HG03442 (cell line): Measurements from ENCODE around the gene PVALB.

Source experiments
- ATAC-seq: cut with Tn5 transposase; IDR thresholded peaks from one replicate; pipeline ENCODE4 v1.9.1; 2021; ENCODE audit warnings: mild to moderate bottlenecking, moderate library complexity; ENCODE audit not compliant: unreplicated experiment

PVALB gene

GRCh38 chr22:36775964-36776669, 40.7 kb downstream of the PVALB start, which contains the start of gene IFT27:
IFT27 (minus strand) TSS chr22:36776119; CDS start chr22:36775707, 412 bp downstream.
- ATAC-seq = peak; percentile 87

- no peak for ATAC-seq
Measured at GRCh38 chr22:36775586-36775963, 41.3 kb downstream of the PVALB start.

DNA sequence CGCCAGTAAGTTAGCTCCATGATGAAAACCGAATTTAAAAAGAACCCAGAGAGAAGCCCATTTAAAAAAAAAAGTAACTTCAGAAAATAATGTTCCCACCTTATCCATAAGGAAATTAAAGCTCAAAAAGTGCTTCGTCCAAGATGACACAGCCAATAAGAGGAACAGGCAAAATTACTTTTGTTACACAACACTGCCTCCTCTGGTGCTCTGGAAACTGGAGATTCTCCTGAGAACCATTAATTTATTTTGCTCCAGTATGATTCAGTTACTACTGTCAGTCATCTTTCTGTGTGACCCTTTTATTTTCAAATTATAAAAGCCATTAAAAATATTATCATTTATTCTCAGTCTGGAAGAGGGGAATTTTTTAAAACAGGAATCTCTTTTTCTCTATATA, 42.9 kb downstream of the PVALB start:
- no peak for ATAC-seq

GRCh38 chr22:36772451-36772850, 44.4 kb downstream of the PVALB start:
- ATAC-seq = no peak

DNA sequence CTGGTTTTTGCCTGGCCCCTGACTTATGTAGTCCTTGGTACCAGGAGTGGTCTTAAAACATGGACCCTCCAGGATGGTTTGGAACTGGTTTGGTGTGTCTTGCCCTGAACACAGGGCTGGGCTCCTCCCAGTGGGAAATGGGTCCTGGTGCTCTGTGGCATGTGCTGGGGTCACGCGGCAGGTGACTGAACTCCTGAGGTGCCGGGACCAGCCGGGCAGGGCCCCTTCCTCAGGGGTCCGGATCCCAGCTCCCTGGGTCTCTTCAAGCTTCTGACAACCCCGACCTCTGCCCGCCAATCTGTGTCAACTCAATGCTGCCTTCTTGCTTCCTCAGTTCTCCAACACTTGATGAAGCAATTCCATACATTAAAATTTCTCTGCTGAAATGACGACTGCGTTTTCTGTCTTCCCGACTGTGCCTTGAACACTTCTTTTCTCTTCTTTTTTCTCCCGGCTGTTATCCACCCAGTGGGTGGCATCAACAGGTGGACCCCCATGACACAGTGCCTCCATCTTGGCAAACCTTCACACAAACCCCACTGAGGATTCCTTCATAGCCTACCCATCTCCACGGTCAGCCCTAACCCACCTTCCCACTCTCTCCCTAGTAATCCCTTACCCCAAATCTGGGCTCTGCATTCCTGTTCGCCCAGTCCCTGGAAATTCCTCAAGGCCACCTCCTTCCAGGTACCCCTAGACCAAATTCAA, 45.3 kb downstream of the PVALB start:
- no peak for ATAC-seq

- ATAC-seq = no peak
Measured at GRCh38 chr22:36770513-36771231, 46.2 kb downstream of the PVALB start.

DNA sequence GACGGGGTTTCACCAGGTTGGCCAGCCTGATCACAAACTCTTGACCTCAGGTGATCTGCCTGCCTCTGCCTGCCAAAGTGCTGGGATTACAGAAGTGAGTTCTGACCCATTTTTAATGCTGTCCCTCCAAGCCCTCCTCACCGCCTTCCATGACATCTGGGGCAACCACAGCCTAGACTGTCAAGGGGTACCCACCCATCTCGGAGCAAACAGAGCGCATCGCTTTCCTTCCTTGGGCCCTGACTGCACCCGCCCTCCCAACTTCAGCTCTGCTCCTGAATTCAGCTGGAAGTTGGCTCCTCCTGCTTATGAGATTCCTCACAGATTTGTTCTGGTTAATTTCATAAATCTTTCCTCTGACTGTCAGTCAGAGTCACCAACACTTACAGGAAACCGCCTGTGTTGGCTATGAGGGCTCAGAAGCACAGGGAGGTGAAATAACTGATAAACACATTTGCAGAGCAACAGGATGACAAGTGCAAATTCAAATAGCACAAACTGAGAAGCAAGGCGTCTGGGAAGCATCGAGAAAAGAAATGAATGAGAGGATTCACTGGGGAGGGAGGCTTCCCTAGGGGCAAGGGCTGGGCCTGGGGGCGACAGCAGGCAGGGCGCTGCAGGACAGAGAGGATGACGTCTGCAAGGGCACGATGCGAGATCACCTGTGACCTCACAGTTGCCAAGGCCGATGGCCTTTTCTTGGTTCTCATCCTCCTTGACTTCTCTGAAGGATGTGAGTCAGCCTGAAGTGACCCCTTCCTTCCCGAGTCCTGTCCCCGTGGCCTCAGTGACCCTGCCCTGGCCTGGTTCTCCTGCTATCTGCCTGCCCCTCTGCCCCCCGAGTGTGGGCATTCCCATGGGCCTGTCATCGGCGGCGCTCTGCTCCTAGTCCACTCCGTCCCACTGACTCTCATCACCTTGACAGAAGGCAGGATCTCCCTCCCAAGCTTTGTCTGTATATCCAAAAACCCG, 47.0 kb downstream of the PVALB start:
- ATAC-seq = no peak

GRCh38 chr22:36768616-36769015, 48.2 kb downstream of the PVALB start:
- ATAC-seq = no peak

GRCh38 chr22:36768141-36768540, 48.7 kb downstream of the PVALB start:
- no peak for ATAC-seq

DNA sequence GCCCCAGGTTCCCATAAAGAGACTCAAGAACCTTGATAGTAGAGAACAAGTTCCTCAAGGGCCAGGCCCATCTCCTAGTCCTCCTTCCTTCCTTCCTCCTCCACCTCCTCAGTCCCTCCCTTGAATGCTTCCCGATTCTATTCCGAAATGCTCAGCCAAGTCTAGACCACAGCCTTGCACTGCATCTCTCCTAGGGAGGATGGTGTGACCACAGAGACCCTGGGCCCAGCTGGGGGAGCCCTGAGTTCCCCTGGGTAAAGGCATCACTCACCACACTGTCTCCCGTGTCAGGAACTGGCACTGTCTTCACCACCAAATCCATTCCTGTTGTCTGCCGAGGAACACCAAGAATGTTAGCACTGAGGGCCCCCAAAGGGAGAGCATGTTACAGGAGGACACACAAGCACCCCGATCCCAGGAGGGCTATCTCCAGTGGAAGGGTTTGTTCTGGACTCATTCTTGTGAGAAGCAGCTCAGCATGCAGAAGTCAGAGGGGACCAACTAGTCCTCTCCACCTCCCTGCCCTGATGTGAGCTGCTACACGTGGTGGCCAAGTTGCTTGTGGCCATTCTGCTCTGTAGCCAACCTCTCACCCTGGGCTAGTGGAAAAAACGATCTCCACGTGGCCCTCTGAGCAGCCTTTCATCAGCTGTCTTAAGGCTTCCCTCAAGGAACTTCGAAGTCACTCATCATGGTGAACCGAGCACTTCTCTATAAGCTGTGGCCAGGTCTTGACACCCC, 49.6 kb downstream of the PVALB start:
- no peak for ATAC-seq

DNA sequence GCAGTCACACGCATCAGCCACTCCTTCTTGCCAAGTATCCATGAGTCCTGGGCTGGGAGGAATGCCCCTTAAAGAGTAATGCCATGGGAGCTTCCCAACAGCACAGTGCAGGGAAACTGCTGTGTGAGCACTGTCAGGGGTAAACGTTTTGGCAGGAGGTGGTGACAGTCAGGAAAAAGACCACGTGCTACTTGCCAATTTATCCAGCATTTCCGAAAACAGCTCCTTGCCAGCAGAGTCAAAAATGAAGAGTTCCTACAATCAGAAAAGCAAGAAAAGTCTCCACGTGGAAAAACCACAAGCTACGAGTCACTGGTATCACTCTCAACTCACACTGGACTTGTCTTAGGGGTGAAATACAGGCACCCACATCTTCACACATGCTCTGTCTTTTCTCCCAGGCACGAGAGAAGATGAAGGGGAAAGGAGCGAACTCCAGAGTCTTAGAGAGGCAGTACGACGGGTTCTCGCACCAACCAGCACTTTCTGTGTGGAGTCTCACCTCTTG, 50.8 kb downstream of the PVALB start:
- ATAC-seq = no peak

DNA sequence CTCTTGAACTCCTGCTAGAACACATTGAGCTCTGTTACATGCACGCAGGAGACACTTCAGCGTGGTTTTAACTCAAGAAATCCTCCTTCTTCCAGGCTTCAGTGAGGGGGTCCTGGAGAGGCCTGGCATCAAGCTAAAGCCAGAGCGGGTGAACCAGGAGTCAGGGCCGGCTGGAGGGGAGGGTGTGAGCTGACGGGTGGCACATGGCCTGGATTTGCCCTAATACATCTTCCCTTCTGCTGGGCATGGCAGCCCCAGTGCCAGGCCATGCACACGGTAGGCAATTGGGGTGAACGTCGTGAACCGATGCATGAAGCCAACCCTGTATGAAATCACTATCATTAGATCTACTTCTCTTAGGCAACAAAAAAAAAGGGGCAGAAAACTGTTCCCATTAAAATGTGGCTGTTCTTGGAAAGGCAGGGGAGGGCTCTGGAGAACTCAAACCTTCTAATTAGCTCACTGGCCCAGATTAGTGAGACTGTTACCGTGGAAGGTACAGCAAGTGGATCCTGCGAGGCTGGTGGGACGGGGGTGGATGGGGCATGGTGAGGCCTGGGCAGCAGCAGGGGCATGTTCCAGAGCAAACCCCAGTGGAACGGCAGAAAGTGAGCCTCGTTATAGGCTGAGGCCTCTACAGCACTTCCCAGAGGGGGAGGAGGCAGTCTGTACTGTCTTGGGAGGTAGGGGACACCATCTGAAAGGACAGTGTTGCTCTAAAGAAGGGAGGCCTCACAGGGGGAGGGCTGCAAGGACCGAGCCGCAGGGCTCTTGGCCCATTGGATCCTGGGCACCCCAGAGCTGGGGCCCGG, 51.5 kb downstream of the PVALB start:
- no peak for ATAC-seq

DNA sequence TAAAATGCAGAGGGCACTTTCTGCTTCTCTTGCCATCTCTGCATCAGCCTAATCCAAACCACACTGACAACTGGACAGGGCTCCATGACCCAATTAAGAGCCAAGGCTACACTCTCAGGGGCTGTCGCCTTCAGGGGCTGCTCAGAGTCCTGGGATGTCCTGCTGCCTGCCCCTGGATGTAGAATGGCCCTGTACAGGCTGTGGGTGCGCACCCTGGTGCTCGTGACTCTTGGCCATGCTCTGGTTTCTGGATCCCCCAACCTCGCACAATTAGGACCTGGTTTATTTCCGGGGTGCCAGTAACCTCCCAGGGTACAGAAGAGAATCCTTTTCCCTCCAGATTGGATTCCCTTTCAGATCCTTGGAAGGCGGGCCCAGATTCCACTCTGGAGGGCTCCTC, 52.2 kb downstream of the PVALB start:
- ATAC-seq = no peak

DNA sequence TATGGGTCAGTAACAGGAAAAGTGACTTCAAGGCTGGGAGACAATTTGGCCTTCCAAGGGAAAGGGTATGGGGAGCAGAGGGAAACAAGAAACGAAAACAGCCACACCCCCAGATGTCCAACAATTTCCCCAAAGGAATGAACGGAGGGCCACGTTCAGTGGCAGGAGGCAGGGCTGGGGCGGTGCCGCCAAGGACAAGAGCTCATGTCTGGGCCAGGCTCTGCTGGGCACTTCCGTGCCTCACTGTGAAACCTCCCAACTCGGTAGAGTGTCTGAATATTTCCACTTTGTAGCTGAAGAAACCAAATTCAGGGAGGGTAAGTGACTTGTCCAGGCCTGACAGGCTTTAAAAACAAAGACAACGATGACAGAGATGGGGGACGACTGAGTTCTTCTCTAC, 52.8 kb downstream of the PVALB start:
- no peak for ATAC-seq

- ATAC-seq = no peak
Measured at GRCh38 chr22:36763576-36763975, 53.3 kb downstream of the PVALB start.

- ATAC-seq = no peak
Measured at GRCh38 chr22:36762687-36763260, 54.1 kb downstream of the PVALB start.

- ATAC-seq = no peak
Measured at GRCh38 chr22:36761553-36762240, 55.1 kb downstream of the PVALB start.

- no peak for ATAC-seq
Measured at GRCh38 chr22:36760786-36761185, 56.0 kb downstream of the PVALB start.
